H9 (cell line): ENCODE results near the gene AGA. TPM values are rescaled to one million over a fixed set of nuclear protein-coding genes. Genes with fewer than 3 reads are reported as not detected.

Experiments used
- DNase-seq: peaks from one replicate; pipeline ENCODE4 v3.0.0-alpha.2; 2017
- H2AFZ ChIP-seq: one replicate; pipeline ENCODE4 v1.6.1; 2013; ENCODE audit warnings: mild to moderate bottlenecking, low read length, control low read depth, moderate library complexity
- H2AK5ac ChIP-seq: 2 replicates; pipeline ENCODE4 v1.6.1; 2013; ENCODE audit warnings: low read length, control low read depth, mixed read lengths; ENCODE audit not compliant: insufficient read length
- H2BK120ac ChIP-seq: one replicate; pipeline ENCODE4 v1.6.1; 2013; ENCODE audit warnings: low read depth, mild to moderate bottlenecking, low read length, control low read depth, inconsistent platforms; ENCODE audit not compliant: poor library complexity, severe bottlenecking
- H2BK12ac ChIP-seq: 2 replicates; pipeline ENCODE4 v1.6.1; 2013; ENCODE audit warnings: low read length, control low read depth, mixed read lengths, low read depth; ENCODE audit not compliant: insufficient read length
- H2BK15ac ChIP-seq: 2 replicates; pipeline ENCODE4 v1.6.1; 2013; ENCODE audit warnings: low read depth, low read length, control low read depth
- H2BK20ac ChIP-seq: one replicate; pipeline ENCODE4 v1.6.1; 2013; ENCODE audit warnings: low read depth, mild to moderate bottlenecking, low read length, control low read depth, inconsistent platforms; ENCODE audit not compliant: poor library complexity, severe bottlenecking
- H2BK5ac ChIP-seq: 2 replicates; pipeline ENCODE4 v1.6.1; 2013; ENCODE audit warnings: low read length, control low read depth, mixed read lengths; ENCODE audit not compliant: insufficient read length
- H3K14ac ChIP-seq: 2 replicates; pipeline ENCODE4 v1.6.1; 2013; ENCODE audit warnings: low read length, control low read depth; ENCODE audit not compliant: insufficient read depth
- H3K18ac ChIP-seq: 2 replicates; pipeline ENCODE4 v1.6.1; 2013; ENCODE audit warnings: low read depth, mild to moderate bottlenecking, mixed read lengths, low read length, control low read depth; ENCODE audit not compliant: insufficient read length
- H3K23ac ChIP-seq: 2 replicates; pipeline ENCODE4 v1.6.1; 2013; ENCODE audit warnings: low read length, control low read depth, mixed read lengths, low read depth; ENCODE audit not compliant: insufficient read length
- H3K23me2 ChIP-seq: 2 replicates; pipeline ENCODE4 v1.6.1; 2013; ENCODE audit warnings: low read depth, mild to moderate bottlenecking, mixed read lengths, low read length, control low read depth; ENCODE audit not compliant: insufficient read length, poor library complexity, severe bottlenecking
- H3K27ac ChIP-seq: 2 replicates; pipeline ENCODE4 v1.5.1; 2013; ENCODE audit warnings: low read length, control low read depth, mixed read lengths, low read depth; ENCODE audit not compliant: insufficient read length
- H3K27me3 ChIP-seq: 2 replicates; pipeline ENCODE4 v1.6.1; 2013; ENCODE audit warnings: low read length, control low read depth, inconsistent platforms; ENCODE audit not compliant: insufficient read depth
- H3K4ac ChIP-seq: 2 replicates; pipeline ENCODE4 v1.6.1; 2013; ENCODE audit warnings: low read depth, mild to moderate bottlenecking, control low read depth, inconsistent platforms, low read length, moderate library complexity
- H3K4me1 ChIP-seq: 2 replicates; pipeline ENCODE4 v1.6.1; 2013; ENCODE audit warnings: low read length, control low read depth, inconsistent platforms; ENCODE audit not compliant: insufficient read depth
- H3K4me2 ChIP-seq: 2 replicates; pipeline ENCODE4 v1.6.1; 2013; ENCODE audit warnings: low read length, control low read depth, mixed read lengths; ENCODE audit not compliant: insufficient read length, insufficient read depth
- H3K56ac ChIP-seq: 2 replicates; pipeline ENCODE4 v1.6.1; 2013; ENCODE audit warnings: low read depth, mild to moderate bottlenecking, mixed read lengths, low read length, control low read depth; ENCODE audit not compliant: insufficient read length
- H3K79me1 ChIP-seq: 2 replicates; pipeline ENCODE4 v1.6.1; 2013; ENCODE audit warnings: low read depth, mild to moderate bottlenecking, moderate library complexity, low read length, control low read depth, inconsistent platforms; ENCODE audit not compliant: insufficient read depth, poor library complexity, severe bottlenecking
- H3K79me2 ChIP-seq: 2 replicates; pipeline ENCODE4 v1.6.1; 2013; ENCODE audit warnings: low read length, control low read depth, inconsistent platforms; ENCODE audit not compliant: insufficient read depth
- H3K9ac ChIP-seq: 2 replicates; pipeline ENCODE4 v1.6.1; 2013; ENCODE audit warnings: low read length, control low read depth, mixed read lengths; ENCODE audit not compliant: insufficient read length; ENCODE audit errors: extremely low read depth
- H3K9me3 ChIP-seq: one replicate; pipeline ENCODE4 v1.6.1; 2013; ENCODE audit warnings: low read depth, low read length, inconsistent platforms; ENCODE audit not compliant: control insufficient read depth
- H3T11ph ChIP-seq: one replicate; pipeline ENCODE4 v1.6.1; 2013; ENCODE audit warnings: mild to moderate bottlenecking, low read length, control low read depth, inconsistent platforms
- H4K20me1 ChIP-seq: one replicate; pipeline ENCODE4 v1.6.1; 2013; ENCODE audit not compliant: control insufficient read depth, insufficient read length, insufficient read depth
- H4K5ac ChIP-seq: 2 replicates; pipeline ENCODE4 v1.6.1; 2013; ENCODE audit warnings: low read depth, mild to moderate bottlenecking, mixed read lengths, low read length, control low read depth; ENCODE audit not compliant: insufficient read length
- H4K8ac ChIP-seq: replicated peaks from 2 replicates; pipeline ENCODE4 v1.6.1; 2013; ENCODE audit warnings: low read length, control low read depth, mixed read lengths, low read depth; ENCODE audit not compliant: insufficient read length
- H4K91ac ChIP-seq: 2 replicates; pipeline ENCODE4 v1.6.1; 2013; ENCODE audit warnings: low read depth, mild to moderate bottlenecking, moderate library complexity, mixed read lengths, low read length, control low read depth; ENCODE audit not compliant: insufficient read length
- H3K27ac Mint-ChIP-seq, 3 experiments: 2 replicates in 2 of 3; 3 replicates in 1 of 3; pipeline ENCODE4 v1.8.0; 2020 to 2021; ENCODE audit warnings: mixed read lengths in 3 of 3, mild to moderate bottlenecking in 1 of 3, moderate library complexity in 1 of 3
- H3K27me3 Mint-ChIP-seq: 2 replicates; pipeline ENCODE4 v1.8.0; 2021; ENCODE audit warnings: low read depth, mild to moderate bottlenecking, moderate library complexity, mixed read lengths
- H3K36me3 Mint-ChIP-seq, 3 experiments: 2 replicates in 2 of 3; 3 replicates in 1 of 3; pipeline ENCODE4 v1.8.0; 2020 to 2021; ENCODE audit warnings: low read depth in 3 of 3, mixed read lengths in 3 of 3; ENCODE audit not compliant: insufficient read depth in 1 of 3
- H3K4me1 Mint-ChIP-seq, 2 experiments: 2 replicates each; pipeline ENCODE4 v1.8.0; 2020; ENCODE audit warnings: mixed read lengths in 2 of 2
- H3K4me3 Mint-ChIP-seq, 2 experiments: 2 replicates in 1 of 2; 3 replicates in 1 of 2; pipeline ENCODE4 v1.8.0; 2020 to 2021; ENCODE audit warnings: mild to moderate bottlenecking in 2 of 2, mixed read lengths in 2 of 2, moderate library complexity in 1 of 2
- H3K9me3 Mint-ChIP-seq, 2 experiments: 2 replicates in 1 of 2; 3 replicates in 1 of 2; pipeline ENCODE4 v1.8.0; 2020; ENCODE audit warnings: mild to moderate bottlenecking in 2 of 2, mixed read lengths in 2 of 2, moderate library complexity in 1 of 2
- CTCF ChIP-seq: fragments of 200-600 bp; sonication (generic); conservative IDR thresholded peaks from 3 replicates; pipeline ENCODE4 v1.8.0; 2021; ENCODE audit warnings: antibody characterized with exemption, mild to moderate bottlenecking
- WGBS: extraction: QIAGEN DNeasy Blood & Tissue Kit; methylation state at CpG from one replicate; pipeline ENCODE4 v1.1.7; 2013; ENCODE audit warnings: missing lambda C conversion rate, low lambda C conversion rate, mixed read lengths; ENCODE audit not compliant: insufficient read length; ENCODE audit errors: extremely low coverage; 5-methylcytosine and 5-hydroxymethylcytosine counted together
- total RNA-seq: library from RNA; stranded (reverse); gene quantifications from 2 replicates; pipeline ENCODE4 v1.2.1, GENCODE V29; 2021

AGA gene
- total RNA-seq, 1 experiment from 2014 or later: 10.0 TPM

GRCh38 chr4:177479063-177479462, 36.8 kb upstream of the AGA start:
- Mint-ChIP-seq H3K27me3 (no peaks in the 10 kb centered on the region), H3K36me3 (no peaks in the 10 kb centered on the region), H3K4me3 (no peak overlapping the region), H3K9me3 (no peaks in the 10 kb centered on the region), H3K27ac (no peak overlapping the region), H3K4me1 (peaks cover 10 to 11% of the 10 kb centered on the region in 2 experiments)
- H4K5ac ChIP-seq: no peak overlapping the region
- no peak overlapping the region for H3T11ph ChIP-seq
- no peak overlapping the region for H2BK12ac ChIP-seq
- H3K56ac ChIP-seq: no peak overlapping the region
- H3K18ac ChIP-seq: no peak overlapping the region
- H3K79me2 ChIP-seq: no peaks in the 10 kb centered on the region
- H3K4me2 ChIP-seq: no peak overlapping the region
- no peak overlapping the region for H2BK120ac ChIP-seq
- H2BK20ac ChIP-seq: no peak overlapping the region
- no peak overlapping the region for H3K23ac ChIP-seq
- no peak overlapping the region for H2BK5ac ChIP-seq
- H3K4me1 ChIP-seq: no peaks in the 10 kb centered on the region
- H4K20me1 ChIP-seq: no peaks in the 10 kb centered on the region
- H3K23me2 ChIP-seq: no peaks in the 10 kb centered on the region
- TF ChIP-seq CTCF: no peak
- H2AK5ac ChIP-seq: no peak overlapping the region
- no peak overlapping the region for H2AFZ ChIP-seq
- no peak overlapping the region for H2BK15ac ChIP-seq
- H4K91ac ChIP-seq: no peak overlapping the region
- no peak overlapping the region for H3K27ac ChIP-seq
- no peak for DNase-seq
- no peak overlapping the region for H3K4ac ChIP-seq
- H3K14ac ChIP-seq: no peak overlapping the region
- no peaks in the 10 kb centered on the region for H3K79me1 ChIP-seq
- H3K9me3 ChIP-seq: no peaks in the 10 kb centered on the region
- no peak overlapping the region for H3K9ac ChIP-seq
- no peak overlapping the region for H4K8ac ChIP-seq
- H3K27me3 ChIP-seq: no peaks in the 10 kb centered on the region
- no CpG with 5 or more reads among the region's 4 CpGs for WGBS
